ENCODE results near the gene KCNQ5.
"Not testable (repeated sequence)": the region's sequence is repeated elsewhere in the genome, so short reads cannot be mapped to it uniquely, and the experiment has no call there.

The KCNQ5 gene

GRCh38 chr6:72621291-72622093 lies at the start of gene KCNQ5:
Gene KCNQ5, plus strand, starts transcription at chr6:72622064.
- DNase-seq: peak; percentile 51

DNA sequence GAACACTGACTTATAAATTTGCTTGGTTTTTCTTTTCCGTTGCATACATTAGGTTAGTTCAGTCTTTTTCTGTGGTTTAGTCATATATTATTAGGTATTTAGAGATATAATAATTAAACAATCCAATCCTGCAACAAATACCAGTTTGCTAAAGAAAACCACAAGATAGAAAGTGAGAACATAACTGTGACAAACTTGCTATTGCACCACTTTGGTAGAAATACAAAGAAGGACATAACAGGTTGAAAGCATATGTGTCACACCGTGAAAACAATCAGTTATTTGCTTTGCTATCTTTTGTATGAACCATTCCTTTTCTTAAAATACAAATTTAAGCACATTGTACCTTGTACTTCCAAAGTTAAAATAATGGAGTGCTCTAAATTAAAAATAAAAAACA lies 42.0 kb upstream of the KCNQ5 start:
- DNase-seq: no peak

DNA sequence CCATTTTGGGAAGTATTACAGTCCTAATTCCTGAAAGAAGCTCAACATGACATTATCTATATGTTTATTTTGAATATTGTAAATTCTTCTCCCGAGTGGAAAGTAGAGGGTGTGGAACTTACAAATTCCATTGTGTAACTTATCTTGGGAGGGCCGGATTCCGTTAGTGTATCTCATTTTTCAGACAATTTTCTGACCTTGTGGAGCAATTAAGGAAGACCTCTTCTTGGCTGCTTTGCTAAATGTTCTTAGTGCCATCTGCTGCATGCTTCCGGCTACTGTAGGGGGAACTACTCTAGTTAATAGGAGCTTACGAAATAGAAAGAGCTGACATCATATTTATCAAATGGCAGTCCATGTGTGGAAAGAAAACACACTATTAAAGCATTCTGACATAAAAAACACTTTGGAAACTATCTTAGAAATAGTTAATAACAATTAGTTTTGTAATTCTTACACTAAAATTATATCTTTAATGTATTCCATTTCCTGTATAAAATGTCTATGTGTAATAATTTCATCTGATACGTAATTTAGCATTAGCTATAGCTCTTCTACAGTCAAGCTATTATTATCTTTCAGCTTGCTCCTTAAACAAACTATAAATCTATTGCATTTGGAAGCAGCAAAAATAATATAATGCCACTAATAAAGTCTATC lies 41.5 kb upstream of the KCNQ5 start:
- DNase-seq: peak; percentile 17

GRCh38 chr6:72580950-72581349 lies 40.9 kb upstream of the KCNQ5 start:
- DNase-seq: not testable (repeated sequence)

DNA sequence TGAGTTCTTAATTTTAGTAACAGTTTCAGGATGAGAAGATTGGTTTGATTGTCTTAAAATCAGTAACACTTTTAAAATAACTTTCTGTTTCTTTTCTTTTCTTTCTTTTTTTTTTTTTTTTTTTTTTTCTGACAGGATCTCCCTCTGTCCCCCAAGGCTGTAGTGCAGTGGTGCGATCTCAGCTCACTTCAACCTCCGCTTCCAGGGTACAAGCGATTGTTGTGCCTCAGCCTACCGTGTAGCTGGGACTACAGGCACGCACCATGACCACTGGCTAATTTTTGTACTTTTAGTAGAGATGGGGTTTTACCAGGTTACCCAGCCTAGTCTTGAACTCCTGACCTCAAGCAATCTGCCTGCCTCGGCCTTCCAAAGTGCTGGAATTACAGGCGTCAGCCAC lies 33.7 kb upstream of the KCNQ5 start:
- no peak for DNase-seq

- DNase-seq: no peak
These were observed 32.8 kb upstream of the KCNQ5 start for GRCh38 chr6:72589096-72589495.

- DNase-seq: no peak
These were observed 26.1 kb upstream of the KCNQ5 start for GRCh38 chr6:72595812-72596211.

- DNase-seq: peak; percentile 56
These were observed 5.4 kb upstream of the KCNQ5 start for GRCh38 chr6:72616406-72617015.

- DNase-seq: no peak
These were observed 4.1 kb upstream of the KCNQ5 start for GRCh38 chr6:72617721-72618120.

- peak; percentile 55 for DNase-seq
These were observed 1.8 kb upstream of the KCNQ5 start for GRCh38 chr6:72619883-72620696.

DNA sequence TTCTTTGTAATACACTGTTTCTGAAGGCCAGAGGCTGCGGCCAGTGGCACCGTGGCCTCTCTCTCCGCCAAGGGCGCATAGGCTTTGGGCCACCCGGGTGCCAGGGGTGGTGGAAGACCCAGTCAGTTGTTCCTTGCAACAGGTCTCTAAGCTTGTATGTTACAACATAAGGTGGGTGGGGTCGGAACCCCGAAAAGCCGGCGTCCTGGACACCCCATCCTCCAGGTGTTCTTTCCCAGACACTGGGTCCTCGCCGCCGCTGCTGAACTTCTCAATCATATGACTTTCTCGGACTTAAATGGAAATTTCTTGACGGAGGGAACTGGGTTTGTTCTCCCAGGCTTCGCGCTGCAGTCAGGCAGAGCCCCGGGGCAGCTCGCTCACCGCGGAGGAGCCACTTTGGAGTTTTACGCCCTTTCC lies 983 bp upstream of the KCNQ5 start:
- DNase-seq: no peak

- peak; percentile 63 for DNase-seq
These were observed 453 bp downstream of the KCNQ5 start for GRCh38 chr6:72622094-72622940.

GRCh38 chr6:72623808-72624207 lies 1.9 kb downstream of the KCNQ5 start:
- DNase-seq: peak; percentile 19

DNA sequence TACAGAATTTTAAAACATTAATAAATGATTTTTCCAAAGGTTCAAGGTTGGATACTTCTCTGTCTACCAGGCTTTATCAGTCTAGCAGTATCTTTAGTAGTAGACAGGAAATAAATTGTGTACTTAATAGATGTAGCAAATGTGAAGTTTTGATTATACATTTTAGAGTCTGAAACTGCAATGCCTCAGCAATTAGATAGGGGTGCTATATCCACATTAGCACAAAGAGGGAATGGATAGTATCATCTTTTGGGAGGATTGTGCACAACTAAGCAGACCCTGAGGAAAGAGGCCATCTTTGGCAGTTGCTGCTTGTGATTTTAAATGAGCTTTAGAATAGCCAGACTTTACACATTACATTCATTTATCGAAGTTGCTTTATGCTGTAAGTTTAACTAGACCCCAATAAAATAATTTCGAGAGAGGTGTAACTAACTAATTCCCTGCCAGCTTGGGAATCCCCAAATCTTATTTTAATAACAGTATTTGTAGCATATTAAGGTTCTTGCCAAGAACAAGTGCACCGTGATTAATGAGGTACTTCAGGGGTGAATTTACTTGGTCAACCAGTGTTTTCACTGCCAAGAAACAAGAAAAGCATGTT lies 2.8 kb downstream of the KCNQ5 start:
- peak; percentile 31 for DNase-seq

- no peak for DNase-seq
These were observed 4.3 kb downstream of the KCNQ5 start for GRCh38 chr6:72626126-72626525.

DNA sequence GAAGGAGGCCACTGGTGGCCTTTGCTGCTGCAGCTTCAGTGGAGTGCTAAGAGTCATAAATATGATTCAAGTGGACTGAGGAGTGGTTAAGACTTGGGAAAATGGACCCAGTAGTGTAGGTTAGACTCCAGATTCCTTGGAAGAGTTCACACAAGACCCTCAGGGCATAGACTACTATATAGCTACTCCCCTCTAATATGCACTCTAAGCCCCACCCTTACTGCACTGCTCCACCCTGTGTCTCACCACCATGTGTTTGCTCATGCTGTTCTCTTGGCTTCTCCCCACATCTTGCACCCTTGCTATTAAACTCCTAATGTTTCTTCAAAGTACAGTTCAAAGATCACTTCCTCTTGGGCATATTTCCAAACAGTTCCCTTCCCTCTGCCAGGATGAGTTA lies 5.7 kb downstream of the KCNQ5 start:
- no peak for DNase-seq

DNA sequence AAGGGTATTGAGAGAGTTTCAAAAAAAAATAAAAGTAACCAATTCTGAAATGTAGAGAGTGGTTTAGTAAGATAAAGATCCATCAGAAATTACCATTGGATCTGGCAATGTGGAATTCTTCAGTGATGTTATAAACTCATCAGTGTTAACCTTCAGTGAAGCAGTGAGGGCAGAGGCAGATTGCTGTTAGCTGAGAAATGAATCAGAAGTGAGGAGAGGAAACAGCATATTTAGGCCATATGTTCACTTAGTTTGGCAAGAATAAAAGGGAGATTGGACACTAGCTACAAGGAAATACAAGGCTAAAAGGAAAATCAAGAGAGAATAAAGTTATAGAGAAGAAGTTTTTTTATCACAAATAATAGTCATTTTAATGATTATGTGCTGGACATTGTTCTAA lies 9.6 kb downstream of the KCNQ5 start:
- no peak for DNase-seq

- DNase-seq: no peak
These were observed 13.8 kb downstream of the KCNQ5 start for GRCh38 chr6:72635636-72636035.

- no peak for DNase-seq
These were observed 14.4 kb downstream of the KCNQ5 start for GRCh38 chr6:72636215-72636614.

DNA sequence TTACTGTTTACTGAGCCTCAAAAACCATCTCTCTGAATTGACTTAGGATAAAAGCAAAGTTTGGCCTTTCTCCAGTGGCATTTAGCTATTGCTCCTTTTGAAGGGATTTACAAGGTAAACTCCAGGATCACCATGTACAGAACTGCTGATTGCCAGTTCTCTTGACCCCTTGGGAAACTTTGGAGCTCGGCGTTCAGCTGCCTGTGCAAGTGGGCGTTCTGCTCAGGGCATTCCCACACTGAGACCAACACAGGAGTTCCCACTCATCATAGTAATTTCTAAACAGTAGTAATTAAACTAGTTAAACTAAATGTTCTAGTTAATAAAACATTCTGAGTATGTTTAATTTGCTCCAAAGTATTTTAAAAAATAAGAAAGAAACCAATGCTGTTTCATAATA lies 14.9 kb downstream of the KCNQ5 start:
- DNase-seq: no peak

DNA sequence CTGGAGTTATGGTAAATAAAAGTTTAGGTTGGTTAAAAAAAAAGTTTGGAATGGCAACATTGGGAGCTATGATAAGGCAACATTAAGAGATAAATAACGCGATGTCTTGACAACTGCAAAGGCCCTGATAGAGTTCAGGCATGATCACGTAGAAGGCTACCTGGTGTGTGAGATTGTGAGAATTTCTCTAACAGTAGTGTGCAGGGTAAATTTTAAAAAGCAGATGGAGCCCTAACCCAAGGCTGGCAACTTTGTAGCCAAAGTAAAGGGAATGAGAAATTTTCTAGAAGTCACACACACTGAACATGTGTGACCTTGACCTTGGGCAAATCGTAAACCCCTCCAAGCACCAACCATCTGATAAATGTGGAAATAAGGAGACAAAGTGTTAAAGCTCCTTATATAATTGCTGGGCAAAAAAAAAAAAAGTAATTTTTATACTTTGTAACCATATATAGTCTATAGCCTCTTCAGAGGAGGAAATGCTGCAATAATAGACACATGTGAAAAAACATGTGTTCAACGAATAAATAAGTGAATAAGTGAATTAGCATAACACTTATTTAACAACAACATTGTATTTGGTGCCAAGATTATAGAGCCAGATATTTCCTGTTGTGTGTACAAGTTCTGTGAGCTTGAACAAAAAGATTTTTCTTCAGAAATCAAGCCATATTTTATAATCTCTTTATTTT lies 18.2 kb downstream of the KCNQ5 start:
- no peak for DNase-seq
